Heart left ventricle (tissue), 16 donors: Measurements from ENCODE around the gene TTC6. TPM values are rescaled to one million over a fixed set of nuclear protein-coding genes. Genes with fewer than 3 reads are reported as not detected.
A peak's percentile ranks its signal among the peaks of the same experiment; 100 is the strongest.

ENCODE experiments used
- ATAC-seq, 4 donors: fragments of 200-7000 bp; cut with Tn5 transposase; one replicate each; pipeline ENCODE4 v1.9.1; 2020 to 2022; ENCODE audit warnings: moderate library complexity in 4 of 4, mild to moderate bottlenecking in 3 of 4, moderate number of reproducible peaks in 1 of 4
- DNase-seq, 5 donors: peaks; one replicate each; pipeline ENCODE4 v3.0.0-alpha.2; 2020
- H3K27ac ChIP-seq, 12 donors: fragments of 200-600 bp; sonication (generic) in 4 of 12; one replicate each; pipeline versions ENCODE4 v1.5.0 to v1.8.0; 2016 to 2022; ENCODE audit warnings: mild to moderate bottlenecking in 2 of 12
- H3K27me3 ChIP-seq, 9 donors: fragments of 200-600 bp; sonication (generic) in 2 of 9; one replicate each; pipeline versions ENCODE4 v1.5.1 to v1.8.0; 2016 to 2022; ENCODE audit warnings: mild to moderate bottlenecking in 3 of 9
- H3K36me3 ChIP-seq, 9 donors: fragments of 200-600 bp; sonication (generic) in 2 of 9; one replicate each; pipeline versions ENCODE4 v1.5.0 to v1.8.0; 2018 to 2022; ENCODE audit warnings: mild to moderate bottlenecking in 2 of 9
- H3K4me1 ChIP-seq, 12 donors: fragments of 200-600 bp; sonication (generic) in 4 of 12; one replicate each; pipeline versions ENCODE4 v1.5.0 to v1.8.0; 2016 to 2022; ENCODE audit warnings: mild to moderate bottlenecking in 3 of 12
- H3K4me3 ChIP-seq, 12 donors: fragments of 200-600 bp; sonication (generic) in 4 of 12; one replicate each; pipeline versions ENCODE4 v1.5.0 to v1.8.0; 2017 to 2022; ENCODE audit warnings: mild to moderate bottlenecking in 9 of 12, moderate library complexity in 4 of 12
- H3K9me3 ChIP-seq, 12 donors: fragments of 200-600 bp; sonication (generic) in 4 of 12; one replicate each; pipeline versions ENCODE4 v1.5.0 to v1.8.0; 2016 to 2022; ENCODE audit warnings: mild to moderate bottlenecking in 1 of 12
- CTCF ChIP-seq, 12 donors: fragments of 200-600 bp; sonication (generic) in 4 of 12; IDR thresholded peaks; one replicate each; pipeline versions ENCODE4 v1.5.0 to v1.8.0; 2018 to 2022; ENCODE audit warnings: antibody characterized with exemption in 12 of 12, mild to moderate bottlenecking in 5 of 12
- POLR2A ChIP-seq, 2 donors: fragments of 450-650 bp; IDR thresholded peaks; one replicate each; pipeline ENCODE4 v1.6.1; 2017; ENCODE audit warnings: antibody characterized with exemption in 2 of 2, mild to moderate bottlenecking in 2 of 2, moderate library complexity in 2 of 2
- WGBS, 4 donors: extraction: QIAGEN DNeasy Blood & Tissue Kit in 2 of 4; methylation state at CpG; one replicate each; pipeline versions ENCODE4 v1.1.5 to v1.1.7; 2013 to 2018; 5-methylcytosine and 5-hydroxymethylcytosine counted together
- intact Hi-C, 10 donors: fragments of 100-400 bp; cut with DNase I; formaldehyde crosslinking; loops; one replicate each; pipeline versions ENCODE4 v1.11.1 to v1.14.2; 2022
- polyA plus RNA-seq, 2 donors: library from polyadenylated mRNA; stranded (reverse); fragments of 200-250 nt; gene quantifications; one replicate each; pipeline ENCODE4 v1.2.3, GENCODE V29; 2013
- total RNA-seq, 9 donors: library from RNA; depleted of rRNA in 2 of 9; stranded (reverse); fragments of >200 nt in 2 of 9; fragmentation: NEBNext Ultra II Directional in 3 of 9; extraction: Animal tissue kit (Norgen Biotek cat#: 25700) in 3 of 9; gene quantifications; one replicate each; pipeline versions ENCODE4 v1.1.0 to v1.2.4, GENCODE V29; 2016 to 2023
- donor health status: ischemic (EF 13 %, LVEDD 7.1; RV severe dilation, severe dysfunction).
- donor health status: healthy with polysubstance abuse.
- donor health status: DM: no; HTN: yes; CAD: no.
- donor health status: DM: no; HTN: no; CAD: no.
- donor health status: ischemic (EF 25% LVEDD 6.9; RV normal size, moderate dysfunction).
- donor health status: ischemic (EF 25% LVEDD 5.7; RV mildly dilated, moderate dysfunction).
- donor health status: healthy.
- donor health status: DM: yes; HTN: yes; CAD: no.
- donor health status: ischemic (EF 35%, LVEDD 5.7; RV mildly dilated, moderate dysfunction).
- donor health status: nonischemic (EF 11% LVEDD 7.7; RV severe dilation, severe dysfunction).
- donor health status: DM: yes; HTN: yes; CAD: no.
- donor health status: PGD.
- donor health status: ischemic (EF 29% LVEDD 5.4; RV normal size, mild dysfunction).
- donor health status: nonischemic (EF 23%, LVEDD 6.1; RV moderate dilation, normal function).

TTC6 gene
- total and polyA plus RNA-seq, 11 donors: not detected

- H3K9me3 ChIP-seq: no peaks in the 10 kb centered on the region
- intact Hi-C loops: loop anchor here in 4 of 10 donors (10.0 kb wide), 2 partner anchors 348 to 928 kb away; partner anchors contain the start of gene PAX9 (in 2 of the 4)
- peak overlapping the region in 2 of 12 donors; percentile 1 to 12 for H3K4me3 ChIP-seq
- no peak overlapping the region for H3K27ac ChIP-seq
- WGBS, 4 donors: 5 to 8% (median 7%) methylated on average over 34 to 42 of the region's 42 CpGs
- no peaks in the 10 kb centered on the region for H3K36me3 ChIP-seq
- H3K4me1 ChIP-seq: peaks cover 0 to 51% (median 13%) of the 10 kb centered on the region in 12 donors
- TF ChIP-seq CTCF (IDR thresholded peaks at IDR 0.05): no peak
- no peak for TF ChIP-seq POLR2A (IDR thresholded peaks at IDR 0.05)
- peaks cover 74 to 98% (median 95%) of the 10 kb centered on the region in 9 donors for H3K27me3 ChIP-seq
- DNase-seq (no peak), ATAC-seq (no peak)
Observed at GRCh38 chr14:37592482-37593408, 2.7 kb upstream of the TTC6 start.

DNA sequence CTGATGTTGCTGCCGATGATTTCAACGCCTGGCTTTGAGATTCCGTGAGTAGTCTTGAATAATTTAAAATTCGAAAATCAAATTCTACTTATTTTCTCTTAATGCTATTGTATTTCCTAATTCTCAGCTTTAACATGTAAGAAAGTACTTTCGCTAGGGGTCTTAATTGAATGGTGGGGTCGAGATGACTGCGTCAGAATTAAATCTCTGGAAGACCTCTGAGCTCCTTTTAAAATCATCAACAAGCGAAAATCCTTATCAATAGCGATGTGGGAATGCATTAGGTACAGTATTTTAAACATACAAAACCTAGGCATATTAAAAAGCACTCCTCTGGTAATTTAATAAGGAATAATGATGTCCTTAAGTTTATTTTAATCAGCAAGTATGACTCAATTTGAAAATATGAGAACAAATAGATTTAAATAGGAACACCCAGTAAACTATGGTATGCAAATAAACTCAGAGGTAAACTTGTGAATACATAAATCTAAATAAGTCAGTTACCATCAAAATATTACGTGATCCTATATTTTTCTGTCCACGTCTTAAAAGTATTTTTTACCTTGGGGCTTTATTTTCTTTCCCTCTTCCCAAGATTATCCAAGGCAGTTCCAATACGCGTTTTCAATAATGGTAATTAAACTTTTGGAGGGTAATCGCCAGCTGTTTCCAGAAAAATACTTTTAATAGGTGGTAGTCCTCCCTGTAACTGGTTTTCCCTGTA, 1.8 kb upstream of the TTC6 start:
- Histone ChIP-seq H3K9me3 (no peaks in the 10 kb centered on the region), H3K4me1 (peaks cover 0 to 52% (median 15%) of the 10 kb centered on the region in 12 donors), H3K4me3 (peak overlapping the region in 3 of 12 donors; percentile 29 to 43 (median 41)), H3K36me3 (no peaks in the 10 kb centered on the region), H3K27ac (no peak overlapping the region), H3K27me3 (peaks cover 75 to 98% (median 95%) of the 10 kb centered on the region in 9 donors)
- TF ChIP-seq POLR2A (IDR thresholded peaks at IDR 0.05) (no peak), CTCF (IDR thresholded peaks at IDR 0.05) (no peak)
- DNase-seq (no peak), ATAC-seq (no peak)
- WGBS, 4 donors: 9 to 18% (median 16%) methylated on average over 14 of the region's 14 CpGs
- intact Hi-C loops: loop anchor here in 4 of 10 donors (10.0 kb wide), 2 partner anchors 349 to 929 kb away; partner anchors contain the start of gene PAX9 (in 2 of the 4)

- intact Hi-C loops: loop anchor here in 4 of 10 donors (10.0 kb wide), 2 partner anchors 350 to 930 kb away; partner anchors contain the start of gene PAX9 (in 2 of the 4)
Observed at GRCh38 chr14:37594238-37594970, 1.0 kb upstream of the TTC6 start.

More at GRCh38 chr14:37594238-37594970, 1.0 kb upstream of the TTC6 start:
- WGBS, 4 donors: 1 to 3% (median 2%) methylated on average over 33 to 56 of the region's 56 CpGs
- peaks cover 75 to 98% (median 95%) of the 10 kb centered on the region in 9 donors for H3K27me3 ChIP-seq
- no peaks in the 10 kb centered on the region for H3K9me3 ChIP-seq
- peaks cover 0 to 59% (median 20%) of the 10 kb centered on the region in 12 donors for H3K4me1 ChIP-seq
- H3K27ac ChIP-seq: no peak overlapping the region
- ATAC-seq: peak in 1 of 4 donors; percentile 54
- TF ChIP-seq CTCF (IDR thresholded peaks at IDR 0.05): peak; percentile 23 to 63 (median 50)
- TF ChIP-seq POLR2A (IDR thresholded peaks at IDR 0.05): no peak
- H3K36me3 ChIP-seq: no peaks in the 10 kb centered on the region
- DNase-seq: no peak
- H3K4me3 ChIP-seq: peak overlapping the region in 11 of 12 donors; percentile 12 to 46 (median 30)
